Stimulated activated CD8-positive, alpha-beta memory T cell treated with anti-CD3 and anti-CD28 coated beads, Interleukin-7, amount 100 ng/mL, for 4 hours (primary cell): Measurements from ENCODE around the gene HGS.

Source experiments
- DNase-seq, 2 donors: peaks; one replicate each; pipeline ENCODE4 v3.0.0-alpha.2; 2020; ENCODE audit warnings: low read depth in 2 of 2

The HGS gene, protein sequence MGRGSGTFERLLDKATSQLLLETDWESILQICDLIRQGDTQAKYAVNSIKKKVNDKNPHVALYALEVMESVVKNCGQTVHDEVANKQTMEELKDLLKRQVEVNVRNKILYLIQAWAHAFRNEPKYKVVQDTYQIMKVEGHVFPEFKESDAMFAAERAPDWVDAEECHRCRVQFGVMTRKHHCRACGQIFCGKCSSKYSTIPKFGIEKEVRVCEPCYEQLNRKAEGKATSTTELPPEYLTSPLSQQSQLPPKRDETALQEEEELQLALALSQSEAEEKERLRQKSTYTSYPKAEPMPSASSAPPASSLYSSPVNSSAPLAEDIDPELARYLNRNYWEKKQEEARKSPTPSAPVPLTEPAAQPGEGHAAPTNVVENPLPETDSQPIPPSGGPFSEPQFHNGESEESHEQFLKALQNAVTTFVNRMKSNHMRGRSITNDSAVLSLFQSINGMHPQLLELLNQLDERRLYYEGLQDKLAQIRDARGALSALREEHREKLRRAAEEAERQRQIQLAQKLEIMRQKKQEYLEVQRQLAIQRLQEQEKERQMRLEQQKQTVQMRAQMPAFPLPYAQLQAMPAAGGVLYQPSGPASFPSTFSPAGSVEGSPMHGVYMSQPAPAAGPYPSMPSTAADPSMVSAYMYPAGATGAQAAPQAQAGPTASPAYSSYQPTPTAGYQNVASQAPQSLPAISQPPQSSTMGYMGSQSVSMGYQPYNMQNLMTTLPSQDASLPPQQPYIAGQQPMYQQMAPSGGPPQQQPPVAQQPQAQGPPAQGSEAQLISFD

DNA sequence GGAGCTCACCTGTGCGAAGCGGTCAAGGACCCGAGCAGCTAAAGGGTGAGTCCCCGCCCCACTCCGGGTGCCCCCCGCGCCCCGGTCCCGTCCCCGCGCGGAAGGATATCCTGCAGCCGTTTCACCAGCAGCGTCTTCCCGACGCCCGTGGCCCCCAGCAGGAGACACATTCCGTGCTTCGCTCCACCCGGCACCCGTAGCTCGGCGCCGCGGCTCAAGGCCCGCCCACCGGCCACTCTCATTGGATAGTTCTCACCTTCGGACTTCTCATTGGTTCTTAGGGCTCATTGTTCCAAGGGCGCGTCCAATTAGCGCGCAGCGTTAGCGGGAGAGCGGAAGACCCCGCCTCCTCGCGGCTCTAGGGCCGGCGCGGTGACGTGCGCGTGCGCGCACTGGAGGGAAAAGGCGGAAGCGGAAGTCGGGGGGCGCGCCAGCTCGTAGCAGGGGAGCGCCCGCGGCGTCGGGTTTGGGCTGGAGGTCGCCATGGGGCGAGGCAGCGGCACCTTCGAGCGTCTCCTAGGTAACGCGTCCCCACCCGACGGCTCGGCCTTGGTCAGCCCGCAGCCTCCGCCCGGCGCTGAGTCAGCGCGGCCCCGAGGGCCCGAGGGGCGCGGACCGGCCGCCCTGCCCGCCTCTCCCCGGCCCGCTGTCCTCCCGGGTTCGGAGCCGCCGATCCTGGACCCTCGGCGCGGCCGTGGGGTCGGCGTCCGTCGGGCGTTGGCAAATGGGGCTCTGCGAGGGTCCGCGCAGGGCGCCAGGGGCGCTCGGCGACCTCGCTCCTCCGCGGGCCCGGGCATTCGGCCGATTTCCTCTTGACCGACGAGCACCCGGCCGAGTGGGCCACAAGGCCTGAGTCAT is at the start of gene HGS, which contains the start of gene ARL16:
Gene HGS, plus strand, starts transcription at position 428 of the 858 bp plus-strand sequence. Its CDS starts 56 bp downstream, at position 484.
Gene ARL16, minus strand, starts transcription at position 214 of the 858 bp plus-strand sequence. Its CDS starts 44 bp downstream, at position 170.
- DNase-seq: peak; percentile 95

DNA sequence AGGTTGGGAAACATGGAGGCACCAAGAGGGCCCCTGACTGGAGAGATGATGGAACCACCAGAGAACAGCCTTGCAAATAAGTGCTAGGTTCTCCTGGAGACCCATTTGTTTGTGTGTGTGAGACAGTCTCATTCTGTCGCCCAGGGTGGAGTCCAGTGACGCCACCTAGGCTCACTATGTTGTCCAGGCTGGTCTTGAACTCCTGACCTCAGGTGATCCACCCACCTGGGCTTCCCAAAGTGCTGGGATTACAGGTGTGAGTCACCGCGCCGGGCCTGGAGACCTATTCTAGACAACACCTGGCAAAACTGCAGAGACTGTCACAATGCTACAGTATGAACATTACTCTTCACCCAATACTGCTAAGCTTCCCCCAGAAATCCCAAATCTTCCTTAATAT is 48.4 kb upstream of the HGS start:
- DNase-seq: no peak

DNA sequence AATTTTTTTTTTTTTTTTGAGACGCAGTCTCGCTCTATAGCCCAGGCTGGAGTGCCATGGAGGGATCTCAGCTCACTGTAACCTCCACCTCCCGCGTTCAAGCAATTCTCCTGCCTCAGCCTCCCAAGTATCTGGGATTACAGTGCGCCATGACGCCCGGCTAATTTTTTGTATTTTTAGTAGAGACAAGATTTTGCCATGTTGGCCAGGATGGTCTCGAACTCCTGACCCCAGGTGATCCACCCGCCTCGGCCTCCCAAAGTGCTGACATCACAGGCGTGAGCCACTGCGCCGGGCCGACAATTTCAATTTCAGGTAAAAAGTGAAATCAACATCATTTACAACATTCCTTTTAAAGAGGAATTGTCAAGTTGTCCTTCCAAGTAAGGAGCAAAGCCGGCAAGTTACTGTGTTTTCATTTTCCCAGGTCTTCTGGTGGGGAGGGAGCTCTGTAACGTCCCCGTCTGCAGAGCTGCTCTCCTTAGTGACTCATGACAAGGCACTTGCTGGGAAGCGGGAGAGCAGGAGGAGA is 47.8 kb upstream of the HGS start:
- DNase-seq: no peak

DNA sequence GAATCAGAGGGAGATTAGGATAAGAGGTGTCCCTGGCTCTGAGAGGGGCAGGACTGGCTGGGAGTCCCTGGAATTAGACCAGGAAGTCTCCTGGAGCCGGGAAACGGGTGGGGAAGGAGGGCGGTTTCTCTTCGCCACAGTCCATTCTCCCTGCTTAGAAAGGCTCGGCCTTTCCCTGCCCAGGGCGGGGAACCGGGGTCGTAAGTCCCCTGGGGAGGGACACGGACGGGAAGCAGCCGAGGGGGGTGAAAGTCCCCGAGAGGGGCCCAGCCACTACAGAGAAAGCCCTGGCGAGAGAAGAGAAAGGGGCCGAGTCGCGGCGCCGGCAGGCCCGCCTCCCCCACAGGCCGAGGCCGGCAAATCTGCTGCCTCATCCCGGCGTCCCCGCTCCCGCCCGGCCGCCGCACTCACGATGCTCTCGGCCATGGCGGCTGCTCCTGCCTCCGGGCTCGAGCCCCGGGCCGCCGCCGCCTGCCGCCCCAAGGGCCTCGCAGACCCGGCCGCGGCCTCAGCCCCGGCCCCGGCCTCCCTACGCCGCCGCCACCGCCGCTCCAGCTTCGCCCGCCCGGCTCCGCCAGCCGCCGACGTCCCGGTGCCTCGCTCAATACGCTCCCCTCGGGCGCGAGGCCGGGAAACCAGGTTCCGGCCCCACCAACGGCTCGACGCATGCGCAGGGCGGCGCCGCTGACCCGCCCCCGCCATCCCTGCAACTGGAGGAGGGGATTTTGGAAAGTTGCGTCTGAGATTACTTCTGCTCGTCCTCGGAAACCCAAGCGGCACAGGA is 47.1 kb upstream of the HGS start, which contains the start of the genes NPLOC4 and TSPAN10:
Gene NPLOC4, minus strand, starts transcription at position 608 of the 784 bp plus-strand sequence. Its CDS starts 182 bp downstream, at position 426.
Gene TSPAN10, plus strand, starts transcription at position 692 of the 784 bp plus-strand sequence. CDS start 5,217 bp downstream, outside the sequence.
- peak; percentile 65 to 79 for DNase-seq

DNA sequence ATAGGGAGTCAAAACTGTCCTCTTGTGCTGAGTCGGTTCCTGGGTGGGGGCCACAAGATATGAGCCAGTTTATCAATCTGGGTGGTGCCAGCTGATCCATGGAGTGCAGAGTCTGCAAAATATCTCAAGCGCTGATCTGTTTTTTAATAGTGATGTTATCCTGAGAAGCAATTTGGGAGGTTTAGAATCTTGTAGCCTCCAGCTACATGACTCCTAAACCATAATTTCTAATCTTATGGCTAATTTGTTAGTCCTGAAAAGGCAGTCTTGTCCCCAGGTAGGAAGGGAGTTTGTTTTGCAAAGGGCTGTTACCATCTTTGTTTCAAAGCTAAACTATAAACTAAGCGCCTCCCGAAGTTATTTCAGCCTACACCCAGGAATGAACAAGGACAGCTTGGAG is 45.1 kb upstream of the HGS start:
- no peak for DNase-seq

DNA sequence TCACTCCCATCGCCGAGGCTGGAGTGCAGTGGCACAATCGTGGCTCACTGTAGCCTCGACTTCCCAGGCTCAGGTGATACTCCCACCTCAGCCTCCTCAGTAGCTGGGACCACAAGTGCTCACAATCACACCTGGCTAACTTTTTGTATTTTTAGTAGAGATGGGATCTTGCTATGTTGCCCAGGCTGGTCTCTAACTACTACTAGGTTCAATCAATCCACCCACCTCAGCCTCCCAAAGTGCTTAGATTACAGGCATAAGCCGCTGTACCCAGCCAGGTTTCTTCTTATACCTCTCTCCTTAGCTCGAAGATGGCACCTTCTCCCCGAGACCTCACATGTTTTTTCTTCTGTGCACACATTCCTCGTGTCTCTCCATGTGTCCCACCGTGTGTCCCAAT is 43.8 kb upstream of the HGS start:
- no peak for DNase-seq

DNA sequence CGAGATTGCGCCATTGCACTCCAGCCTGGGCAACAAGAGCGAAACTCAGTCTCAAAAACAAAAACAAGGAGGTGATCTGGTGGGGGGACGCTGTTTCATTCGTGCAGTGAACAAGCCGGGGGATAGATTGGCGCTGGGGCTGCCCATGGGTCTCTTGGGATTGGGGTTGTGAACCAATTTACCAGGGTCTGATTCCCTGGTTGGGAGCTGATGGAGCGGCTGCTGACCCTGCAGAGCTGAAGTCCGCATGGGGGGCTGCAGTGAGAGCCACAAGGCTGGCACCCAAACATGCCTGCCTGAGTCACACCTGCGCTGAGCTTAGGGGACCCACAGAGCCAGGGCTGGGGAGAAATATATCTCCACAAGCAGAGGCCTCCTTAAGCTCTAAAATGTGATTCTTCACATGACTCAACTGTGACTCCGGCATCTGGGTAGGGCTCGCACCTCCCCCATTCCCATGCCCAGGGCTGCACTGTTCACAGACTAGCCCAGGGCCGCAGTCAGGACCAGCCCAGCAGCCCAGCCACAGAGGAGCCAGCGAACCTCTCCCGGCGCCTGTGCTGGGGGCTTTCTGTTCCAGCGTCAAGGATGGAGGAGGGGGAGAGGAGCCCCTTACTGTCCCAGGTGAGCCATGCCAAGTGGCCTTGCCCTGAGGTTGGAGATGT is 41.9 kb upstream of the HGS start:
- no peak for DNase-seq

DNA sequence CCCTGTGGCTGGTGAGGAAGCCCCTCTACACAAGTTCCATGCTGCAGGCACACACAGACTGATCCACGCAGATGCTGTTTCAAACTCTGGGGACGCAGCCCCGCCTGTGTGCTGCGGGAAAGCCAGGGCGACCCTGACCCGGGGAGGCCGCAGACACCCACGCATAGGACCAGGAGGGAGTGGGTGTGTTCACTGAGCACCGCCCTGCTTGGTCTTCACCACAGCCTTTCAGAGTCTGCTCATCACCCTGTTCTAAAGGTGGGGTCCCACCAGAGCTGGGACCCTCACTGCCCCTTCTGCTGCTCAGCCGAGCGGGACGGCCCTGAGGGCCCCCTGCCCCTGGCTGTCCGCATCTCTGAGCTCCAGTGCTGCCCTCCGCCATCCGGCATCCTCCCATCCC is 39.3 kb upstream of the HGS start:
- no peak for DNase-seq

DNA sequence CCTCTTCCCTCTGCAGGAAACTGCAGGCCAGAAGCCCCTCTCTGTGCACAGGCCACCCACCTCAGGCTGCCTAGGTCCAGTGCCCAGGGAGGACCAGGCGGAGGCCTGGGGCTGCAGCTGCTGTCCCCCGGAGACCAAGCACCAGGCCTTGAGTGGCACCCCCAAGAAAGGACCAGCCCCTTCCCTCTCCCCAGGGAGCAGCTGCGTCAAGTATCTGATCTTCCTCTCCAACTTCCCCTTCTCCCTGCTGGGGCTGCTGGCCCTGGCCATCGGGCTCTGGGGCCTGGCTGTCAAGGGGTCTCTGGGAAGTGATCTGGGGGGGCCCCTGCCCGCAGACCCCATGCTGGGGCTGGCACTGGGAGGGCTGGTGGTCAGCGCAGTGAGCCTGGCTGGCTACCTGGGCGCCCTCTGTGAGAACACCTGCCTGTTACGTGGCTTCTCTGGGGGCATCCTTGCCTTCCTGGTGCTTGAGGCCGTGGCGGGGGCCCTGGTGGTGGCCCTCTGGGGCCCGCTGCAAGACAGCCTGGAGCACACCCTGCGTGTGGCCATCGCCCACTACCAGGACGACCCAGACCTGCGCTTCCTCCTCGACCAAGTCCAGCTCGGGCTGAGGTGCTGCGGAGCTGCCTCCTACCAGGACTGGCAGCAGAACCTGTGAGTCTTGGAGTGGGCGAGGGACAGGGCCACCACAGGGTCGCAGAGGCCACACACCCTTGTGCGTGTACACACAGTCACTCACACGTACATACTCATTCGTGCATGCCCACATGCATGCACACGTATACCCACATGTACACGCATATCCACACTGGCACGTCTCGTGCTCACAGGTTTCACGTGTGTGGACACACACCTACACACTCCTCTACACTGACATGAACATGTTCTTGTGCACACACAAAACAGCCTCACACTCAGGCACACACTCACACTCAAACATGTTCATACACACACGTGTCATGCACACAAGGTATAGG is 38.5 kb upstream of the HGS start:
- no peak for DNase-seq

DNA sequence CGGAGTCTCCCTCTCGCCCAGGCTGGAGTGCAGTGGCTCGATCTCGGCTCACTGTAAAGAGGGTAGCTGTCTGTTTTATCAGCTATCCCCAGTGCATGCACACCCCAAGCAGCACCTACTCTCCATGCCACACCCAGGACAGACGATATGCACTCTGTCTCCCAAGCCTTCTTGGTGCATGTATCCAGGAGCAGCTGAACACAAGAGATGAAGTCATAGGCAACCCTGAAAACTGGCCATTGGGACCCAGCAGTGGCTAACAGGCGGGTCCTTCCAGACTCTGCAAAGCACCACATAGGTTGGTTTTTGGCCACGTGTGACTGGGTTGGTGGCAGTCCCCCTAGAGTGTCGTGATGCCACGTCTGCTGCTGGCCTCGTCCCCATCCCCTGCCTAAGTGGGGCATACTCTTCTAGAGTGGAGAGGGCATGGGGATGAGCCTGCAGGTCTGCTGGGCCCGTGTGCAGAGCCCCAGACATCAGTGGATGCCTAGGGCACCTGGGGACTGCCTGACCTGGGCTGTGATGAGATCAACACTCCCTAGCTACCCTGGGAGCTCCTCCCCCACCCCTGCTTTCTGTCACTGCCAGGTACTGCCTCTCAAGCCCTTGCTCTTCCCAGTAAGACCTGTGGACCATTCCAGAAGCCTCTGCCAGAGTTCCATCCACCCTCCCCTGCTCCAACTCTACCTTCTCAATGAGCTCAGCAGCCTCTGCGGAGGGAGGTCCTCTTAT is 36.8 kb upstream of the HGS start:
- DNase-seq: no peak

DNA sequence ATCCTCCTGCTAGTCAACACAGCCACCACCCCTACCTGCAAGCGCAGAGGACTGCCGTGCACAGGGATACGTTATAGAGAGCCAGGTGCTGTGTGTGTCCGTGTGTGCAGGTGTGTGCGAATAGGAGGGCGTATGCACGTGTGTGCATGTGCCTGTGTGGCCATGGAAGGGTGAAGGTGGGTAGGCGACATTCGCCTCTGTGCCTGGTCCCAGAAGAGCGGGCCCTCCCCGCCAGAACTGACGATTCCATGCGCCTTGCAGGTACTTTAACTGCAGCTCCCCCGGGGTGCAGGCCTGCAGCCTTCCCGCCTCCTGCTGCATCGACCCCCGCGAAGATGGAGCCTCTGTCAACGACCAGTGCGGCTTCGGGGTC is 36.2 kb upstream of the HGS start:
- DNase-seq: no peak

DNA sequence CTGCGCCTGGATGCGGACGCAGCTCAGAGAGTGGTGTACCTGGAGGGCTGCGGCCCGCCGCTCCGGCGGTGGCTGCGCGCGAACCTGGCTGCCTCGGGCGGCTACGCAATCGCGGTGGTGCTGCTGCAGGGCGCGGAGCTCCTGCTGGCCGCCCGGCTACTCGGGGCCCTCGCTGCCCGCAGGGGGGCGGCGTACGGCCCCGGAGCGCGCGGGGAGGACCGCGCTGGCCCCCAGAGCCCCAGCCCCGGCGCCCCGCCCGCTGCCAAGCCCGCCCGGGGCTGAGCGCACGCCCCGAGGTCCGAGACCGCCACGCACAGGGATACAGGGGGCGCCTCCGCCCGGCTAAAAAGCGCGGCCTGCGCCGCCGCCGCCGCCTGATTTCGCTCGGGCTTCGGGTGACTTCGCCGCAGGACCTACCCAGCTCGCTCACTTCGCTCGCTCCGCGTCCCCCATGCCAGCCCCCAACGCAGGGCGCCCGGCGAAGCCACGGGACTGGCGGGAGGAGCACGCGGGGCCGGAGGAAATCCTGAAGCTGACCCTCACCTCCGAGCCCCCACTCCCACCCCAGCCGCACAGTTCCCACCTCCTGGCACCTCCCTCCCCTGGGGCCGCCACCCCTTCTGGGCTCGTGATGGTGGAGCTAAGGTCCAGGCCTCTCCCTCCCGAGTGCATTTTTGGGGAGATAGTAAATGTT is 35.7 kb upstream of the HGS start:
- no peak for DNase-seq

DNA sequence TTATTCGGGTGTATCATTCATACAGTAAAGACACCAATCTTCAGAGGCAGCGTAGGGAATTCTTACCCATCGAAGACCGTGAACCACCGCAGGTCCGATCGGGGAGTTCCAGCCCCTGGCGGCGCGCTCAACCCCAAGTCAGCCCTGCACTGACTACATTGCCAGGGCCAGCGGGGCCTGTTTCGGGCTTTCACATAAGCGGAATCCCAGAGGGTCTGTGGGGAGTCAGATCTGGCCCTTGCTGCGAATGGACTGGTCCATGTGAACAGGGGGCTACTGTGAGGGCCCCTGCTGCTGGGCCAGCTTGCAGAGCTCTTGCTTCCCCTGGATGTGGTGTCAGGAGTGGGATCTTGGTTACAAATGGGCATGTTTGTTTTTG is 35.1 kb upstream of the HGS start:
- DNase-seq: no peak

DNA sequence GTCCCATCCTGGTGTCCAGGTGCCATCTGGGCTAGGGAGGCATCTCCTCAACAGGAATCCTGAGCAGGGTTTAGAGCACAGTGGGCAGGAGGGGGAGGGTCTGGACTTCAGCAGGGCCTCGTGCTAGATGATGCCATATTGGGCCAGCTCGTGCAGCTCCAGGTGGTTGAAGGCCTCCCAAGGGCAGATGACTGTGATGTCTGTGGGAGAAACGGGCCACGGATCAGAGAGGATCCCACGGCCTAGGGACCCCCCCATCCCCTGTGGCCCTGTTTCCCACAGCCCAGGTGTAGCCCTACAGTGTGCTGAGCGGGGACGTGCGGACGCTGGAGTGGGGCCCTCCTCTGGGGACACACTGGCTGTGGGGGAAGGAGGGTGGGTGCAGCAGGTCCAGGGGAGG is 32.9 kb upstream of the HGS start:
- no peak for DNase-seq

DNA sequence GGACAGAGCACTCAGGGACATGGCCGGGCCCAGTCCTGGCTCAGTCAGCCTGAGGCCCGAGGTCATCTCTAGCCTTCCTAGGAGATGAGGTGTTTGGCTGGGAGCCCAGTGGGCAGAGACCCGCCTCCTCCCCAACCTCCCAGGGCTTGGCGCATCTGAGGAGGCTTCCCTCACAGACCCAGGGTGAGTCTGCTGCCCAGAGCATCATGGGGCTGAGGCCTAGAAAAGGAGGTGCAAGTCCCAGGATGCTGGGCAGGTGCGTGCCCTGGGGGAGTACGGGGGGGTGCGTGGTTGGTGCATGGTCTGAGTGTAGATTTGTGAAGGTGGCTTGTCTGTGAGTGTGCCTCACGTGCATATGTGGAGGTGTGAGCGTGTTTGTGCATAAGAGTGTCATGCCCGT is 32.1 kb upstream of the HGS start:
- DNase-seq: no peak

DNA sequence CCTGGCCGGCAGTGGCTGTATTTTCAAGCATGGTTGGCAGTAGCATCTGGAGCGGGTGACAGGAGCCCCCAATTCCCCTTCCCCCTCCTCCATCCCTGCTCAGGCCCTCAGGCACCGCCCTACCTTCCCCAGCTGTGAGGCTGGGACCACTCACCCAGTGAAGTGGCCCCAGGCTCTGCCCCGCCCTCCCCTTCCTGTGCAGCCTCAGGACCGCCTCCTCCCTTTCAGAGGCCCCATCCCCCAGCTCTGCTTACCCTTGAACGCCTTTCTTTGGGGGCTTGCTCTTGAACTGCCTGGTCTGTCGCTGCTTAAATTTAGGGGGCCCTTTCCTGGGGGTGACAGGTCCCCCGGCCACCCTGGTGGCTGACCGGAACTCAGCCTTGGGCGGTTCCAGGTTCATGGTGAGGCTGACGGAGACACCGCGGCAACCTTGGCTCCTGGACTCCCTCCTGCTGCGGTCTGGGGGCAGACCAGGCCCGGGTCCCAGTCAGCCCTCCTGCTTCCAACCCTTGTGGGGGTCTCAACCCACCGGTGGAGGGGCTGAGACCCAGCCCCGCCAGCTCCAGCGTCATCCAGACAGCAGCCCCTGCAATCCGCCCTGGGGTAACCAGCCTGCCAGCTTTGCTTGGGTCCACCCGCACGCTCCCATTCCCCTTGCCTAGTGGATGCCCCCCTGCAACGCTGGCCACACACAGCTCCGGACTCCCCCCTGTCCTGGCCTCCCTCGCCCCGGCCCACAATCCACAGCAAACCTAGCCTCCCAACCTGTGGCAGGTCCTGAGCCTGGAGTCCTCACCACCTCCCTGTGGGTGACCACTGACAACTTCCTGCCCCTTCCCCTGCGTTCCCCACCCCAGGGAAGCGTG is 30.7 kb upstream of the HGS start:
- DNase-seq: no peak
